Osteoblast (primary cell): ENCODE measurements around the gene KMT2E. TPM values are rescaled to one million over a fixed set of nuclear protein-coding genes. Genes with fewer than 3 reads are reported as not detected.

Source experiments
- DNase-seq: peaks from one replicate; pipeline ENCODE4 v3.0.0; 2011; ENCODE audit warnings: low spot score, mixed read lengths; ENCODE audit not compliant: insufficient read length; ENCODE audit errors: missing footprints
- H2AFZ ChIP-seq: 2 replicates; pipeline ENCODE4 v1.6.0; 2011; ENCODE audit warnings: mild to moderate bottlenecking, low read length
- H3K27ac ChIP-seq: 2 replicates; pipeline ENCODE4 v1.5.1; 2011; ENCODE audit warnings: mild to moderate bottlenecking, low read depth, low read length, moderate library complexity
- H3K27me3 ChIP-seq: 2 replicates; pipeline ENCODE4 v1.6.0; 2012; ENCODE audit warnings: mild to moderate bottlenecking, control low read depth, inconsistent platforms, low read length, moderate library complexity; ENCODE audit not compliant: insufficient read depth
- H3K36me3 ChIP-seq: 2 replicates; pipeline ENCODE4 v1.5.1; 2011; ENCODE audit warnings: mild to moderate bottlenecking, low read length, control low read depth, moderate library complexity; ENCODE audit not compliant: insufficient read depth
- H3K4me1 ChIP-seq: 2 replicates; pipeline ENCODE4 v1.5.1; 2011; ENCODE audit warnings: mild to moderate bottlenecking, low read length, control low read depth, moderate library complexity; ENCODE audit not compliant: insufficient read depth
- H3K4me2 ChIP-seq: 2 replicates; pipeline ENCODE4 v1.6.0; 2011; ENCODE audit warnings: mild to moderate bottlenecking, low read length; ENCODE audit not compliant: insufficient read depth
- H3K4me3 ChIP-seq: fragments of 200-600 bp; sonication (generic); 3 replicates; pipeline ENCODE4 v1.5.1; 2012; ENCODE audit warnings: mild to moderate bottlenecking, low read length, inconsistent platforms; ENCODE audit not compliant: insufficient read depth
- H3K79me2 ChIP-seq: 2 replicates; pipeline ENCODE4 v1.6.0; 2012; ENCODE audit warnings: mild to moderate bottlenecking, low read length, control low read depth, inconsistent platforms; ENCODE audit not compliant: insufficient read depth
- H3K9me3 ChIP-seq: 2 replicates; pipeline ENCODE4 v1.5.1; 2011; ENCODE audit warnings: low read depth, low read length, control low read depth
- H4K20me1 ChIP-seq: 2 replicates; pipeline ENCODE4 v1.6.0; 2012; ENCODE audit warnings: mild to moderate bottlenecking, low read length, control low read depth; ENCODE audit not compliant: insufficient read depth
- CTCF ChIP-seq: IDR thresholded peaks from 2 replicates; pipeline ENCODE4 v1.5.1; 2011; ENCODE audit warnings: mild to moderate bottlenecking, low read depth, low read length, moderate library complexity; ENCODE audit errors: extremely low read depth
- total RNA-seq: library from RNA; depleted of rRNA; stranded (reverse); fragments of >200 nt; gene quantifications from 2 replicates; pipeline ENCODE4 v1.2.3, GENCODE V29; 2012

The KMT2E gene
- total RNA-seq, 1 donor = 124 TPM

GRCh38 chr7:105032553-105033214, 18.7 kb downstream of the KMT2E start:
- no peaks in the 10 kb centered on the region for H3K9me3 ChIP-seq
- H3K27me3 ChIP-seq = no peaks in the 10 kb centered on the region
- no peak overlapping the region for H3K27ac ChIP-seq
- H4K20me1 ChIP-seq = peaks cover 75% of the 10 kb centered on the region
- no peaks in the 10 kb centered on the region for H3K4me1 ChIP-seq
- TF ChIP-seq CTCF = no peak
- no peak overlapping the region for H3K4me2 ChIP-seq
- DNase-seq = no peak
- no peak overlapping the region for H3K4me3 ChIP-seq
- no peak overlapping the region for H2AFZ ChIP-seq
- peaks cover 99% of the 10 kb centered on the region for H3K79me2 ChIP-seq
- H3K36me3 ChIP-seq = peaks cover 4% of the 10 kb centered on the region

- no peak for DNase-seq
- Histone ChIP-seq H3K27me3 (no peaks in the 10 kb centered on the region), H3K27ac (no peak overlapping the region), H3K36me3 (peaks cover 4% of the 10 kb centered on the region), H3K4me3 (no peak overlapping the region), H2AFZ (no peak overlapping the region), H3K9me3 (no peaks in the 10 kb centered on the region), H4K20me1 (peaks cover 62% of the 10 kb centered on the region), H3K4me1 (peaks cover 4% of the 10 kb centered on the region), H3K79me2 (peaks cover 99% of the 10 kb centered on the region), H3K4me2 (no peak overlapping the region)
- no peak for TF ChIP-seq CTCF
Observed at GRCh38 chr7:105035349-105035748, 21.3 kb downstream of the KMT2E start.

- peaks cover 52% of the 10 kb centered on the region for H4K20me1 ChIP-seq
- no peak overlapping the region for H3K27ac ChIP-seq
- H3K27me3 ChIP-seq = no peaks in the 10 kb centered on the region
- no peak overlapping the region for H3K4me3 ChIP-seq
- TF ChIP-seq CTCF = no peak
- peaks cover 12% of the 10 kb centered on the region for H3K36me3 ChIP-seq
- DNase-seq = no peak
- H3K79me2 ChIP-seq = peaks cover 99% of the 10 kb centered on the region
- peaks cover 4% of the 10 kb centered on the region for H3K4me1 ChIP-seq
- H3K4me2 ChIP-seq = no peak overlapping the region
- no peaks in the 10 kb centered on the region for H3K9me3 ChIP-seq
- H2AFZ ChIP-seq = no peak overlapping the region
Observed at GRCh38 chr7:105036217-105037168, 22.5 kb downstream of the KMT2E start.

GRCh38 chr7:105037319-105037718, 23.3 kb downstream of the KMT2E start:
- TF ChIP-seq CTCF = no peak

More at GRCh38 chr7:105037319-105037718, 23.3 kb downstream of the KMT2E start:
- no peaks in the 10 kb centered on the region for H3K9me3 ChIP-seq
- no peak for DNase-seq
- no peak overlapping the region for H3K27ac ChIP-seq
- H2AFZ ChIP-seq = no peak overlapping the region
- H3K36me3 ChIP-seq = peaks cover 19% of the 10 kb centered on the region
- peaks cover 50% of the 10 kb centered on the region for H4K20me1 ChIP-seq
- no peak overlapping the region for H3K4me2 ChIP-seq
- H3K4me3 ChIP-seq = no peak overlapping the region
- peaks cover 99% of the 10 kb centered on the region for H3K79me2 ChIP-seq
- H3K27me3 ChIP-seq = no peaks in the 10 kb centered on the region
- H3K4me1 ChIP-seq = peaks cover 4% of the 10 kb centered on the region
